Measurements from ENCODE around the gene MST1R.

DNA sequence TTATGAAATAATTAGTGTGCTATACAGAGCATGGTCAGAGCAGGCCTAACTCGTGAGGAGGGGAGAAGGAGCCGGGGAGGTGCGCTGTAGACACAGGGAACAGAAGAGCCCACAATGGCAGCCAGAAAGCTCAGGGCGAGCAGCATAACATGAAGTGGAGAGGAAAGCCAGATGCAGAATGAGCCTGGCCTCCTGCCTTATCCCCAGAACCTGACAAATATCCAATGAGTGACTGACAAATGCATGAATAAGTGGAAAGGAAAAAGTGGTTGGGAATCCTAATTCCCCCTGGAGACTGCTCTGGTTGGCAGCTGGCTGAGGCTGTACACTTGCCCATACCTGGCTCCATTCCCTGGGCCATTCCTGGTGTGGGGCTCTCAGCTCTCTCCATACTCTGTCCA, 9.2 kb upstream of the MST1R start:
- TF ChIP-seq, protein P1, sequence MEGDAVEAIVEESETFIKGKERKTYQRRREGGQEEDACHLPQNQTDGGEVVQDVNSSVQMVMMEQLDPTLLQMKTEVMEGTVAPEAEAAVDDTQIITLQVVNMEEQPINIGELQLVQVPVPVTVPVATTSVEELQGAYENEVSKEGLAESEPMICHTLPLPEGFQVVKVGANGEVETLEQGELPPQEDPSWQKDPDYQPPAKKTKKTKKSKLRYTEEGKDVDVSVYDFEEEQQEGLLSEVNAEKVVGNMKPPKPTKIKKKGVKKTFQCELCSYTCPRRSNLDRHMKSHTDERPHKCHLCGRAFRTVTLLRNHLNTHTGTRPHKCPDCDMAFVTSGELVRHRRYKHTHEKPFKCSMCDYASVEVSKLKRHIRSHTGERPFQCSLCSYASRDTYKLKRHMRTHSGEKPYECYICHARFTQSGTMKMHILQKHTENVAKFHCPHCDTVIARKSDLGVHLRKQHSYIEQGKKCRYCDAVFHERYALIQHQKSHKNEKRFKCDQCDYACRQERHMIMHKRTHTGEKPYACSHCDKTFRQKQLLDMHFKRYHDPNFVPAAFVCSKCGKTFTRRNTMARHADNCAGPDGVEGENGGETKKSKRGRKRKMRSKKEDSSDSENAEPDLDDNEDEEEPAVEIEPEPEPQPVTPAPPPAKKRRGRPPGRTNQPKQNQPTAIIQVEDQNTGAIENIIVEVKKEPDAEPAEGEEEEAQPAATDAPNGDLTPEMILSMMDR (conservative IDR thresholded peaks at IDR 0.05; ENCODE audit: low read length), result no peak
- no peak for TF ChIP-seq EZH2phosphoT487 (IDR thresholded peaks at IDR 0.05; ENCODE audit: borderline replicate concordance, low read depth, low read length)
